GM12874 (cell line): ENCODE measurements around the gene CDH13.

Experiments used
- CTCF ChIP-seq: IDR thresholded peaks from 2 replicates; pipeline ENCODE4 v1.5.1; 2011; ENCODE audit warnings: low read depth, mild to moderate bottlenecking, control low read depth, low read length, moderate library complexity; ENCODE audit not compliant: insufficient read depth

Gene CDH13

GRCh38 chr16:82605863-82606620 lies 20.7 kb upstream of the CDH13 start:
- no peak for TF ChIP-seq CTCF

GRCh38 chr16:82609140-82609539 lies 17.6 kb upstream of the CDH13 start:
- TF ChIP-seq CTCF = no peak

- no peak for TF ChIP-seq CTCF
Observed at GRCh38 chr16:82612263-82612662, 14.5 kb upstream of the CDH13 start.

- no peak for TF ChIP-seq CTCF
Observed at GRCh38 chr16:82616356-82616755, 10.4 kb upstream of the CDH13 start.

GRCh38 chr16:82621781-82622180 lies 5.0 kb upstream of the CDH13 start:
- no peak for TF ChIP-seq CTCF

GRCh38 chr16:82623241-82623640 lies 3.5 kb upstream of the CDH13 start:
- no peak for TF ChIP-seq CTCF

- TF ChIP-seq CTCF = no peak
Observed at GRCh38 chr16:82625066-82625968, 1.5 kb upstream of the CDH13 start.
